Measurements from ENCODE around the gene MAN1C1. TPM values are rescaled to one million over a fixed set of nuclear protein-coding genes. Genes with fewer than 3 reads are reported as not detected.

MAN1C1 gene
- total RNA-seq: 19.8 and 22.6 TPM in 2 replicates
- long read RNA-seq, partial matches to known transcripts: 0 of 2 reads
- long read RNA-seq, other reads (novel, unspliced or antisense): 2 of 2 reads

GRCh38 chr1:25616095-25616986 lies at the start of gene MAN1C1:
Gene MAN1C1 (plus strand): TSS chr1:25616791. CDS start chr1:25617798, 1,007 bp downstream.
- Mint-ChIP-seq H3K27ac (ENCODE audit: unreplicated experiment) (no peak within 1 kb of the TSS), H3K27me3 (ENCODE audit: low read depth) (peaks cover 33% of the 10 kb centered on the region), H3K4me1 (peaks cover 37% of the 10 kb centered on the region), H3K36me3 (ENCODE audit: low read depth) (no peaks in the 10 kb centered on the region), H3K9me3 (no peaks in the 10 kb centered on the region), H3K4me3 (peak within 1 kb of the TSS; percentile 84)
- peak; percentile 59 for TF ChIP-seq CTCF (conservative IDR thresholded peaks at IDR 0.05)
- DNase-seq (ENCODE audit: low read depth, low spot score): peak; percentile 90

DNA sequence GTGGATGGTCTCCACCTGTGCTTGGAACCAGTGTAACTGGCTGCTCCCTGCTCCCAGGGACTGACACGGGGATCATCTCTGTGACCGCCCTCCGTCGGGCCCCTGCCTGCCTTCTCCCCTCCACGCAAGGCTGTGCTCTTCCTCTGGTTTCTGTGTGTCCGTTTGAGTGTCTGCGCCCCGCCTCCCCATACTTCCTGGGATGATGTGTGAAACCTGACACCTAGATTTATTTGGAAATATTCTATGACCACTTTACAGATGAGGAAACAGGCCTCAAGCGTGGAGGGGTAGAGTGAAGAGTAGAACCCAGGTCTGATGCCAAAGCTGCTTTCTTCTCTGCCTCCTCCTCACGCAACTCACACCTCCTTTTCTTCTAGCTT lies 48.9 kb upstream of the MAN1C1 start:
- H3K27ac Mint-ChIP-seq (ENCODE audit: unreplicated experiment): peak overlapping the region; percentile 54
- no peaks in the 10 kb centered on the region for H3K9me3 Mint-ChIP-seq
- peaks cover 87% of the 10 kb centered on the region for H3K4me1 Mint-ChIP-seq
- DNase-seq (ENCODE audit: low read depth, low spot score): no peak
- TF ChIP-seq CTCF (conservative IDR thresholded peaks at IDR 0.05): no peak
- peaks cover 2% of the 10 kb centered on the region for H3K27me3 Mint-ChIP-seq (ENCODE audit: low read depth)
- peak overlapping the region; percentile 46 for H3K4me3 Mint-ChIP-seq
- H3K36me3 Mint-ChIP-seq (ENCODE audit: low read depth): no peaks in the 10 kb centered on the region

DNA sequence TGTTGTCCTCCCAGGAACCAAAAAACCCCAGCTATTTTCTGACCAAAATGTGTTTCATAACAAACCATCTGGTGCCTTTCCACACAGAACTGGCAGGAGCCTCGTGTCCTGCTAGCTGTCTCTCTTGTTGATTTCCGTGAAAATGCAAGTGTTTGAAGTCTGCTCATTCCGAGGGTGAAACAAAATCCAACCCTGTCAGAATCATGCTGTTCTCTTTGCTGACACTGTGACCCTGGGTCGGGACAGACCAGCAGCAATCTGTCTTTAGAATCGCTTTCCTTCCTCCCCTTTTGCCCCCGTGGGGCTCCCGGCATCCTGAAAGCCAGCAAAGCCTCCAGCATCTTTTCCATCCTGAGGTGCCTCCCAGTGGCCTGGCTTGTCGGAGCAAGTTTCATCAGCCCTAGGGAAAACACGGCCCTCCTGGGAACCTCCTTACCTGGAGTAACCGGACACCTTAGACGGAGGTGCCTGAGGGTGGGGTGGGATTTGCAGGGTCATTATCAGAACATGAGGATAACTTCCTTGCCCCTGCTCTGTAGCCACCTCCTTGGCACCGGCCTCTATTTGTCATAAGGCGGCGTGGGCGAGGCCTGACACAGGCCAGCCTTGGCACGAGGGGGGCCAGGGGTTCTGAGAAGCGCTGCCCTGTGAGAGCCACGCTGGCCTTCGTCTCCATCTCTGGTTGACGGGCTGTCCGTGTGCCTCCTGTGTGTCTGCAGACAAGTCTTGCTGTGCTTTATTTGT lies 48.3 kb upstream of the MAN1C1 start:
- no peak for DNase-seq (ENCODE audit: low read depth, low spot score)
- no peaks in the 10 kb centered on the region for H3K9me3 Mint-ChIP-seq
- peak; percentile 26 for TF ChIP-seq CTCF (conservative IDR thresholded peaks at IDR 0.05)
- peaks cover 87% of the 10 kb centered on the region for H3K4me1 Mint-ChIP-seq
- H3K36me3 Mint-ChIP-seq (ENCODE audit: low read depth): no peaks in the 10 kb centered on the region
- peak overlapping the region; percentile 46 for H3K4me3 Mint-ChIP-seq
- H3K27ac Mint-ChIP-seq (ENCODE audit: unreplicated experiment): peak overlapping the region; percentile 78
- H3K27me3 Mint-ChIP-seq (ENCODE audit: low read depth): peaks cover 4% of the 10 kb centered on the region

DNA sequence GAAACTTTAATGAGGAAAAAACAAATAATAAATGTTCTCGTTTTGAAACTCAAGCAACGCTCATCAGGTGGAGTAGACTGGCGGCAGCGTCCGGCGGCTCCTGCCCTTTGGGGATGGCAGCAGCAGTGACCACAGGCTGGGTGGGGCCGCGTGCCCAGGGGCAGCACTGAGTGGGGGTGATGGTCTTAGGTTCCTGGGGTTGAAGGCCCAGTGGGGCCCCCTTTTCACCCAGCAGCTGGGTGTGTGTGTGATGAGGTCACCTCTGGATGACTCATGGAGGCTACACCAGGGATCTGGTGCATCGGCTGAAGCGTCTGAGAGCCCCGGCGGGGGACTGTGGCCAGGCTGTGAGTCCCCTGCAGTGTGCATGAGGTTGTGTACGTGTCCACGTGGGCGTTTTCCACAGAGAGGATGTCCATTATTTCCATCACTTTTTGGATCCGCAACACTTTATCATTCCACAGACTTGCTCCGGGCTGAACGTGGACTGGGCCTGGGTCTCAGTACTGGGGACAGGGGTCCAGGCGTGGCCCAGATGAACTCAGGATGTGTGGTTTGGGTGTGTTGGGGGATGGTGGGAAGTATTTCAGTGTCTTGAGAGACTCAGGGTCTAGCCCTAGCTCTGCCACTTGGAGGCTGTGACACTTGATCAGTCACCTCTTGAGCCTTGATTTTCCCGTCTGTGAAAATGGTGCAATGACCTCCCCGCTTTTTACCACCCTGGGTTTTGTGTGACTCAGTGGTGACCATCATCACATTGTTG lies 47.6 kb upstream of the MAN1C1 start:
- no peak for TF ChIP-seq CTCF (conservative IDR thresholded peaks at IDR 0.05)
- Mint-ChIP-seq H3K27ac (ENCODE audit: unreplicated experiment) (peak overlapping the region; percentile 78), H3K27me3 (ENCODE audit: low read depth) (peaks cover 4% of the 10 kb centered on the region), H3K4me1 (peaks cover 80% of the 10 kb centered on the region), H3K9me3 (no peaks in the 10 kb centered on the region), H3K36me3 (ENCODE audit: low read depth) (no peaks in the 10 kb centered on the region), H3K4me3 (peak overlapping the region; percentile 46)
- no peak for DNase-seq (ENCODE audit: low read depth, low spot score)

Data from neural crest cell (in vitro differentiated cells).